ENCODE results near the gene FGFBP3.
"Not testable (repeated sequence)": the region's sequence is repeated elsewhere in the genome, so short reads cannot be mapped to it uniquely, and the experiment has no call there.

FGFBP3 gene

GRCh38 chr10:91897421-91897820 lies 11.9 kb downstream of the FGFBP3 start:
- Histone ChIP-seq H3K36me3 (no peaks in the 10 kb centered on the region), H3K27me3 (no peaks in the 10 kb centered on the region), H3K4me1 (peaks cover 0 to 5% (median 2%) of the 10 kb centered on the region in 4 donors), H3K9me3 (no peaks in the 10 kb centered on the region), H3K4me3 (no peak overlapping the region), H3K27ac (no peak overlapping the region)
- TF ChIP-seq, protein P1, sequence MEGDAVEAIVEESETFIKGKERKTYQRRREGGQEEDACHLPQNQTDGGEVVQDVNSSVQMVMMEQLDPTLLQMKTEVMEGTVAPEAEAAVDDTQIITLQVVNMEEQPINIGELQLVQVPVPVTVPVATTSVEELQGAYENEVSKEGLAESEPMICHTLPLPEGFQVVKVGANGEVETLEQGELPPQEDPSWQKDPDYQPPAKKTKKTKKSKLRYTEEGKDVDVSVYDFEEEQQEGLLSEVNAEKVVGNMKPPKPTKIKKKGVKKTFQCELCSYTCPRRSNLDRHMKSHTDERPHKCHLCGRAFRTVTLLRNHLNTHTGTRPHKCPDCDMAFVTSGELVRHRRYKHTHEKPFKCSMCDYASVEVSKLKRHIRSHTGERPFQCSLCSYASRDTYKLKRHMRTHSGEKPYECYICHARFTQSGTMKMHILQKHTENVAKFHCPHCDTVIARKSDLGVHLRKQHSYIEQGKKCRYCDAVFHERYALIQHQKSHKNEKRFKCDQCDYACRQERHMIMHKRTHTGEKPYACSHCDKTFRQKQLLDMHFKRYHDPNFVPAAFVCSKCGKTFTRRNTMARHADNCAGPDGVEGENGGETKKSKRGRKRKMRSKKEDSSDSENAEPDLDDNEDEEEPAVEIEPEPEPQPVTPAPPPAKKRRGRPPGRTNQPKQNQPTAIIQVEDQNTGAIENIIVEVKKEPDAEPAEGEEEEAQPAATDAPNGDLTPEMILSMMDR (IDR thresholded peaks at IDR 0.05): no peak
- intact Hi-C loops (cut with DNase I; ENCODE audit: low total_unique reads): no loop called here
- no peak for DNase-seq

DNA sequence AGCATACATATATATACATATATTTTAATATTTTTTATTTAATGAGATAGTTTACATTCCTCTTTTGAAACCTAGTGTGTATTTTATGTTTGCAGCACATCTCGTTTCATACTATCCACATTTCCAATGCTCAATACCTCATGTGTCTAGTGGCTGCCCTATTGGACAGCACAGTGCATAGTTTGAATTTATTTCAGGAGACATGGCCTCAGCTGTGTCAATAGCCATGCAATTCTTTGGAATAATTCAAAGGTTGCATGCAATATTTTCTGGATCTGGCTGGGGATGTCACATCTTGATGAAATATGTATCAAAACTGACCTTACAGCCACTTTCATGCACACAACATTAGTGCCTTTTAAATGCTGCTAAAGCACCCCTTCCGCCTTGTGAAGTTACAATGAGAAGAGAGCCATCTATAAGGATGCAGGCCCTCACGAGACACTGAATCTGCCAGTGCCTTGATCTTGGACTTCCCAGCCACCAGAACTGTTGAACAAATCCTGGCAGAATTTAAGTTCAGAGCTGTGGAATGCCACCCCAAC lies 13.0 kb downstream of the FGFBP3 start:
- H3K4me1 ChIP-seq: no peaks in the 10 kb centered on the region
- no peak overlapping the region for H3K27ac ChIP-seq
- no peak for DNase-seq
- H3K9me3 ChIP-seq: no peaks in the 10 kb centered on the region
- H3K4me3 ChIP-seq: no peak overlapping the region
- TF ChIP-seq, protein P1 (IDR thresholded peaks at IDR 0.05): no peak
- H3K36me3 ChIP-seq: no peaks in the 10 kb centered on the region
- intact Hi-C loops (cut with DNase I; ENCODE audit: low total_unique reads): no loop called here
- no peaks in the 10 kb centered on the region for H3K27me3 ChIP-seq

DNA sequence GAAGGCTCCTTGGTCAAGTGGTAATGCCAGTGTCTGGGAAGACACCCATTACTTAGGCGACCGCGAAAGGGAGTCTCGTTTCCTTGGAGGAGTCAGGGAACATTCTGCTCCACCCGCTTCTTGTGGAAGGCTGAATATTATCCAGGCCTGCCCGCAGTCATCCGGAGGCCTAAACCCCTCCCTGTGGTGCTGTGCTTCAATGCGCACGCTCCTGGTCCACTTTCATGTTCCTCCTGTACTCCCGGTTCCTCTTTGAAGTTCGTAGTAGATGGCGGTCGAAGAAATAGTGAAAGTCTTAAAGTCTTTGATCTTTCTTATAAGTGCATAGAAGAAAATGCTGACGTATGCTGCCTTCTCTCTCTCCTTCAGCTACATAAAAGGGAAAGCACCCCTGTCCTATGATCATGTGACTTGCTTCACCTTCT lies 15.0 kb downstream of the FGFBP3 start:
- H3K27me3 ChIP-seq; H3K4me3 ChIP-seq; H3K4me1 ChIP-seq; H3K27ac ChIP-seq; H3K36me3 ChIP-seq; intact Hi-C loops (cut with DNase I; ENCODE audit: low total_unique reads); DNase-seq; H3K9me3 ChIP-seq: not testable (repeated sequence)

GRCh38 chr10:91893051-91893450 lies 16.2 kb downstream of the FGFBP3 start:
- DNase-seq: no peak
- peaks cover 0 to 3% (median under 1%) of the 10 kb centered on the region in 4 donors for H3K4me1 ChIP-seq

GRCh38 chr10:91891125-91892001 lies 17.9 kb downstream of the FGFBP3 start:
- Histone ChIP-seq H3K4me3 (no peak overlapping the region), H3K27ac (no peak overlapping the region), H3K4me1 (peaks cover 0 to 8% (median 5%) of the 10 kb centered on the region in 4 donors), H3K9me3 (no peaks in the 10 kb centered on the region), H3K36me3 (no peaks in the 10 kb centered on the region), H3K27me3 (no peaks in the 10 kb centered on the region)
- no peak for DNase-seq
- intact Hi-C loops (cut with DNase I; ENCODE audit: low total_unique reads): no loop called here
- TF ChIP-seq, protein P1 (IDR thresholded peaks at IDR 0.05): no peak

More at GRCh38 chr10:91893051-91893450, 16.2 kb downstream of the FGFBP3 start:
- TF ChIP-seq, protein P1 (IDR thresholded peaks at IDR 0.05): no peak
- Histone ChIP-seq H3K27me3 (no peaks in the 10 kb centered on the region), H3K27ac (no peak overlapping the region), H3K4me3 (no peak overlapping the region), H3K9me3 (no peaks in the 10 kb centered on the region), H3K36me3 (no peaks in the 10 kb centered on the region)
- intact Hi-C loops (cut with DNase I; ENCODE audit: low total_unique reads): no loop called here
